Spleen (tissue), 11 donors: ENCODE data around the gene HMG20B. TPM values are rescaled to one million over a fixed set of nuclear protein-coding genes. Genes with fewer than 3 reads are reported as not detected.

Experiments used
- DNase-seq: peaks from one replicate; pipeline ENCODE4 v3.0.0-alpha.2; 2020
- H3K27ac ChIP-seq, 8 donors: fragments of 200-600 bp; sonication (generic) in 7 of 8; 1 replicate in 4 of 8; 2 replicates in 4 of 8; pipeline versions ENCODE4 v1.5.0 to v1.8.0; 2016 to 2021; ENCODE audit warnings: inconsistent platforms in 4 of 8, mild to moderate bottlenecking in 4 of 8, moderate library complexity in 1 of 8
- H3K27me3 ChIP-seq, 7 donors: fragments of 200-600 bp; sonication (generic) in 6 of 7; replicated peaks in 1 of 7; 1 replicate in 4 of 7; 2 replicates in 3 of 7; pipeline versions ENCODE4 v1.5.0 to v1.8.0; 2016 to 2021; ENCODE audit warnings: inconsistent platforms in 3 of 7, mild to moderate bottlenecking in 1 of 7
- H3K36me3 ChIP-seq, 6 donors: fragments of 200-600 bp; sonication (generic) in 5 of 6; 1 replicate in 4 of 6; 2 replicates in 2 of 6; pipeline versions ENCODE4 v1.5.0 to v1.8.0; 2016 to 2021; ENCODE audit warnings: inconsistent platforms in 2 of 6
- H3K4me1 ChIP-seq, 6 donors: fragments of 200-600 bp; sonication (generic) in 5 of 6; 1 replicate in 3 of 6; 2 replicates in 3 of 6; pipeline versions ENCODE4 v1.5.0 to v1.8.0; 2016 to 2021; ENCODE audit warnings: inconsistent platforms in 3 of 6
- H3K4me3 ChIP-seq, 8 donors: fragments of 200-600 bp; sonication (generic) in 7 of 8; 1 replicate in 4 of 8; 2 replicates in 4 of 8; pipeline versions ENCODE4 v1.5.0 to v1.8.0; 2016 to 2021; ENCODE audit warnings: inconsistent platforms in 4 of 8, mild to moderate bottlenecking in 4 of 8, moderate library complexity in 2 of 8
- H3K9me3 ChIP-seq, 8 donors: fragments of 200-600 bp; sonication (generic) in 7 of 8; 1 replicate in 4 of 8; 2 replicates in 4 of 8; pipeline versions ENCODE4 v1.5.0 to v1.8.0; 2016 to 2021; ENCODE audit warnings: inconsistent platforms in 4 of 8
- CTCF ChIP-seq, 11 experiments: fragments of 200-600 bp in 7 of 11; fragments of 450-650 bp in 4 of 11; sonication (generic) in 4 of 11; IDR thresholded peaks in 8 of 11; conservative IDR thresholded peaks in 3 of 11; 1 replicate in 7 of 11; 2 replicates in 4 of 11; pipeline versions ENCODE4 v1.4.0 to v1.8.0; 2016 to 2021; ENCODE audit warnings: antibody characterized with exemption in 11 of 11, inconsistent platforms in 4 of 11, mild to moderate bottlenecking in 1 of 11
- POLR2A ChIP-seq, 3 donors: fragments of 450-650 bp; IDR thresholded peaks; one replicate each; pipeline ENCODE4 v1.5.1; 2017; ENCODE audit warnings: antibody characterized with exemption in 3 of 3, mild to moderate bottlenecking in 1 of 3
- POLR2AphosphoS5 ChIP-seq, 3 donors: sonication (generic); formaldehyde crosslinking; IDR thresholded peaks; one replicate each; pipeline ENCODE4 v1.5.1; 2017; ENCODE audit warnings: antibody characterized with exemption in 3 of 3
- WGBS, 5 donors: extraction: QIAGEN DNeasy Blood & Tissue Kit in 3 of 5; methylation state at CpG; one replicate each; pipeline versions ENCODE4 v1.1.5 to v1.1.7; 2013 to 2018; 5-methylcytosine and 5-hydroxymethylcytosine counted together
- intact Hi-C: fragments of 100-400 bp; cut with DNase I; formaldehyde crosslinking; loops from one replicate; pipeline ENCODE4 v1.15.0; 2023; ENCODE audit warnings: low total_unique reads
- polyA plus RNA-seq, 3 donors: library from polyadenylated mRNA; stranded (reverse); fragments of 200-250 nt; gene quantifications; one replicate each; pipeline ENCODE4 v1.2.1, GENCODE V29; 2013
- total RNA-seq, 7 donors: library from RNA; depleted of rRNA in 3 of 7; stranded (reverse); fragments of >200 nt in 3 of 7; fragmentation: NEBNext Ultra II Directional in 4 of 7; extraction: Animal tissue kit (Norgen Biotek cat#: 25700) in 4 of 7; gene quantifications; one replicate each; pipeline versions ENCODE4 v1.1.0 to v1.2.1, GENCODE V29; 2016 to 2021
- donor health status: healthy with polysubstance abuse.
- donor health status: DM: no; HTN: no; CAD: no; lungs with moderate emphysema.
- donor health status: DM: no; HTN: no; CAD: no.
- donor health status: Bipolar disorder and iron deficiency.
- donor health status: healthy.
- donor health status: DM: no; HTN: no; CAD: no.
- donor health status: DM: yes; HTN: yes; CAD: no.

Gene HMG20B
- total and polyA plus RNA-seq, 10 donors, result 49.4 to 82.2 (median 65.8) TPM

- no peak overlapping the region for H3K4me3 ChIP-seq
- intact Hi-C loops, result loop anchor here (5.0 to 10.0 kb wide), 2 partner anchors 33 to 60 kb away; partner anchors contain the start of gene MFSD12
- TF ChIP-seq POLR2AphosphoS5 (IDR thresholded peaks at IDR 0.05) (no peak), CTCF (IDR thresholded peaks at IDR 0.05 in 8 of 11, conservative IDR thresholded peaks at IDR 0.05 in 3 of 11) (no peak), POLR2A (IDR thresholded peaks at IDR 0.05) (no peak)
- no peaks in the 10 kb centered on the region for H3K9me3 ChIP-seq
- H3K27me3 ChIP-seq, result no peaks in the 10 kb centered on the region
- H3K27ac ChIP-seq, result no peak overlapping the region
- peaks cover 0 to 94% (median 45%) of the 10 kb centered on the region in 6 donors for H3K36me3 ChIP-seq
- no peak for DNase-seq
- WGBS, 5 donors, result 85 to 96% (median 91%) methylated on average over 9 to 18 of the region's 18 CpGs
- peaks cover 0 to 61% (median 38%) of the 10 kb centered on the region in 6 donors for H3K4me1 ChIP-seq
Observed at GRCh38 chr19:3614858-3615505, 42.2 kb downstream of the HMG20B start.

GRCh38 chr19:3615524-3616135, 42.9 kb downstream of the HMG20B start:
- peaks cover 0 to 94% (median 51%) of the 10 kb centered on the region in 6 donors for H3K36me3 ChIP-seq
- WGBS, 5 donors, result 92 to 96% (median 93%) methylated on average over 13 to 26 of the region's 26 CpGs
- H3K9me3 ChIP-seq, result no peaks in the 10 kb centered on the region
- no peak overlapping the region for H3K27ac ChIP-seq
- H3K27me3 ChIP-seq, result no peaks in the 10 kb centered on the region
- DNase-seq, result no peak
- intact Hi-C loops, result loop anchor here (5.0 to 10.0 kb wide), 2 partner anchors 33 to 61 kb away; partner anchors contain the start of gene MFSD12
- TF ChIP-seq CTCF (IDR thresholded peaks at IDR 0.05 in 8 of 11, conservative IDR thresholded peaks at IDR 0.05 in 3 of 11), result no peak
- no peak for TF ChIP-seq POLR2AphosphoS5 (IDR thresholded peaks at IDR 0.05)
- TF ChIP-seq POLR2A (IDR thresholded peaks at IDR 0.05), result no peak
- peaks cover 0 to 54% (median 33%) of the 10 kb centered on the region in 6 donors for H3K4me1 ChIP-seq
- no peak overlapping the region for H3K4me3 ChIP-seq

GRCh38 chr19:3617463-3617862, 44.7 kb downstream of the HMG20B start:
- no peaks in the 10 kb centered on the region for H3K9me3 ChIP-seq
- no peak for DNase-seq
- peak overlapping the region in 4 of 8 donors; percentile 13 to 60 (median 26) for H3K4me3 ChIP-seq
- H3K4me1 ChIP-seq, result peaks cover 0 to 38% (median 24%) of the 10 kb centered on the region in 6 donors
- TF ChIP-seq CTCF (IDR thresholded peaks at IDR 0.05 in 8 of 11, conservative IDR thresholded peaks at IDR 0.05 in 3 of 11), result no peak
- TF ChIP-seq POLR2AphosphoS5 (IDR thresholded peaks at IDR 0.05), result peak in 1 of 3 donors; percentile 53
- peak overlapping the region in 6 of 8 donors; percentile 48 to 69 (median 60) for H3K27ac ChIP-seq
- intact Hi-C loops, result loop anchor here (5.0 to 10.0 kb wide), 2 partner anchors 35 to 63 kb away; partner anchors contain the start of gene MFSD12
- peaks cover 0 to 94% (median 49%) of the 10 kb centered on the region in 6 donors for H3K36me3 ChIP-seq
- H3K27me3 ChIP-seq, result no peaks in the 10 kb centered on the region
- WGBS, 5 donors, result 23 to 35% (median 26%) methylated on average over 19 of the region's 19 CpGs
